GM21619 (cell line): ENCODE results near the gene ST6GAL1.
A peak's percentile ranks its signal among the peaks of the same experiment; 100 is the strongest.

Experiments used
- ATAC-seq: cut with Tn5 transposase; IDR thresholded peaks from one replicate; pipeline ENCODE4 v1.9.1; 2021; ENCODE audit not compliant: unreplicated experiment

Gene ST6GAL1

GRCh38 chr3:187102073-187102634, 171.8 kb downstream of the ST6GAL1 start:
- no peak for ATAC-seq

- ATAC-seq = no peak
These were observed 172.9 kb downstream of the ST6GAL1 start for GRCh38 chr3:187103251-187103650.

GRCh38 chr3:187104342-187104741, 174.0 kb downstream of the ST6GAL1 start:
- no peak for ATAC-seq

GRCh38 chr3:187104933-187105332, 174.6 kb downstream of the ST6GAL1 start:
- no peak for ATAC-seq

- ATAC-seq = no peak
These were observed 175.4 kb downstream of the ST6GAL1 start for GRCh38 chr3:187105700-187106099.

- ATAC-seq = no peak
These were observed 177.7 kb downstream of the ST6GAL1 start for GRCh38 chr3:187107989-187108388.

- no peak for ATAC-seq
These were observed 179.8 kb downstream of the ST6GAL1 start for GRCh38 chr3:187110156-187110555.

- no peak for ATAC-seq
These were observed 182.8 kb downstream of the ST6GAL1 start for GRCh38 chr3:187112934-187113793.

- no peak for ATAC-seq
These were observed 184.2 kb downstream of the ST6GAL1 start for GRCh38 chr3:187114511-187114910.

GRCh38 chr3:187120326-187120725, 190.0 kb downstream of the ST6GAL1 start:
- ATAC-seq = no peak

- no peak for ATAC-seq
These were observed 191.9 kb downstream of the ST6GAL1 start for GRCh38 chr3:187122261-187122660.

GRCh38 chr3:187125319-187126031, 195.1 kb downstream of the ST6GAL1 start:
- peak; percentile 81 for ATAC-seq
